ENCODE data around the gene SCTR. TPM values are rescaled to one million over a fixed set of nuclear protein-coding genes. Genes with fewer than 3 reads are reported as not detected.

Gene SCTR
- total and polyA plus RNA-seq, 2 of the 13 experiments (the other 11 are each of a cell fraction or from before 2014, with no cell fraction given), result not detected

- no peak for TF ChIP-seq SP1 (IDR thresholded peaks at IDR 0.05)
- no peak for TF ChIP-seq SP1 (CRISPR knock-in tag; IDR thresholded peaks at IDR 0.05)
- TF ChIP-seq PLRG1 (conservative IDR thresholded peaks at IDR 0.05), result no peak
- no peak for TF ChIP-seq ZBTB14 (CRISPR knock-in tag; IDR thresholded peaks at IDR 0.05)
- 0 out of 2 replicates have a peak, but pooled peaks have one; percentile 17 for TF ChIP-seq ZNF564 (CRISPR knock-in tag; IDR thresholded peaks at IDR 0.05)
- peak; percentile 9 for TF ChIP-seq ZMAT3 (CRISPR knock-in tag; conservative IDR thresholded peaks at IDR 0.05)
- no peak for TF ChIP-seq ZNF10 (CRISPR knock-in tag; IDR thresholded peaks at IDR 0.05; ENCODE audit: borderline replicate concordance, low read depth)
- peak; percentile 41 for TF ChIP-seq XRCC5 (optimal IDR thresholded peaks at IDR 0.05; ENCODE audit: low read length)
- TF ChIP-seq HES4 (CRISPR knock-in tag; IDR thresholded peaks at IDR 0.05; ENCODE audit: borderline replicate concordance), result peak; percentile 89
- TF ChIP-seq, protein P1, sequence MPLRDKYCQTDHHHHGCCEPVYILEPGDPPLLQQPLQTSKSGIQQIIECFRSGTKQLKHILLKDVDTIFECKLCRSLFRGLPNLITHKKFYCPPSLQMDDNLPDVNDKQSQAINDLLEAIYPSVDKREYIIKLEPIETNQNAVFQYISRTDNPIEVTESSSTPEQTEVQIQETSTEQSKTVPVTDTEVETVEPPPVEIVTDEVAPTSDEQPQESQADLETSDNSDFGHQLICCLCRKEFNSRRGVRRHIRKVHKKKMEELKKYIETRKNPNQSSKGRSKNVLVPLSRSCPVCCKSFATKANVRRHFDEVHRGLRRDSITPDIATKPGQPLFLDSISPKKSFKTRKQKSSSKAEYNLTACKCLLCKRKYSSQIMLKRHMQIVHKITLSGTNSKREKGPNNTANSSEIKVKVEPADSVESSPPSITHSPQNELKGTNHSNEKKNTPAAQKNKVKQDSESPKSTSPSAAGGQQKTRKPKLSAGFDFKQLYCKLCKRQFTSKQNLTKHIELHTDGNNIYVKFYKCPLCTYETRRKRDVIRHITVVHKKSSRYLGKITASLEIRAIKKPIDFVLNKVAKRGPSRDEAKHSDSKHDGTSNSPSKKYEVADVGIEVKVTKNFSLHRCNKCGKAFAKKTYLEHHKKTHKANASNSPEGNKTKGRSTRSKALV (CRISPR knock-in tag; IDR thresholded peaks at IDR 0.05), result peak; percentile 57; the same call in 1 of the 2 replicates
- peak; percentile 38 for TF ChIP-seq IKZF4 (CRISPR knock-in tag; IDR thresholded peaks at IDR 0.05; ENCODE audit: borderline replicate concordance, low read depth, not compliant biosample characterization)
- peak; percentile 71; the same call in 1 of the 2 replicates for TF ChIP-seq ZNF709 (CRISPR knock-in tag; IDR thresholded peaks at IDR 0.05)
- TF ChIP-seq BORCS8-MEF2B (CRISPR knock-in tag; IDR thresholded peaks at IDR 0.05), result peak; percentile 72; the same call in 1 of the 2 replicates
- peak; percentile 43; the same call in 1 of the 2 replicates for TF ChIP-seq SP5 (CRISPR knock-in tag; IDR thresholded peaks at IDR 0.05; ENCODE audit: borderline replicate concordance, low read depth)
- TF ChIP-seq, protein P2, sequence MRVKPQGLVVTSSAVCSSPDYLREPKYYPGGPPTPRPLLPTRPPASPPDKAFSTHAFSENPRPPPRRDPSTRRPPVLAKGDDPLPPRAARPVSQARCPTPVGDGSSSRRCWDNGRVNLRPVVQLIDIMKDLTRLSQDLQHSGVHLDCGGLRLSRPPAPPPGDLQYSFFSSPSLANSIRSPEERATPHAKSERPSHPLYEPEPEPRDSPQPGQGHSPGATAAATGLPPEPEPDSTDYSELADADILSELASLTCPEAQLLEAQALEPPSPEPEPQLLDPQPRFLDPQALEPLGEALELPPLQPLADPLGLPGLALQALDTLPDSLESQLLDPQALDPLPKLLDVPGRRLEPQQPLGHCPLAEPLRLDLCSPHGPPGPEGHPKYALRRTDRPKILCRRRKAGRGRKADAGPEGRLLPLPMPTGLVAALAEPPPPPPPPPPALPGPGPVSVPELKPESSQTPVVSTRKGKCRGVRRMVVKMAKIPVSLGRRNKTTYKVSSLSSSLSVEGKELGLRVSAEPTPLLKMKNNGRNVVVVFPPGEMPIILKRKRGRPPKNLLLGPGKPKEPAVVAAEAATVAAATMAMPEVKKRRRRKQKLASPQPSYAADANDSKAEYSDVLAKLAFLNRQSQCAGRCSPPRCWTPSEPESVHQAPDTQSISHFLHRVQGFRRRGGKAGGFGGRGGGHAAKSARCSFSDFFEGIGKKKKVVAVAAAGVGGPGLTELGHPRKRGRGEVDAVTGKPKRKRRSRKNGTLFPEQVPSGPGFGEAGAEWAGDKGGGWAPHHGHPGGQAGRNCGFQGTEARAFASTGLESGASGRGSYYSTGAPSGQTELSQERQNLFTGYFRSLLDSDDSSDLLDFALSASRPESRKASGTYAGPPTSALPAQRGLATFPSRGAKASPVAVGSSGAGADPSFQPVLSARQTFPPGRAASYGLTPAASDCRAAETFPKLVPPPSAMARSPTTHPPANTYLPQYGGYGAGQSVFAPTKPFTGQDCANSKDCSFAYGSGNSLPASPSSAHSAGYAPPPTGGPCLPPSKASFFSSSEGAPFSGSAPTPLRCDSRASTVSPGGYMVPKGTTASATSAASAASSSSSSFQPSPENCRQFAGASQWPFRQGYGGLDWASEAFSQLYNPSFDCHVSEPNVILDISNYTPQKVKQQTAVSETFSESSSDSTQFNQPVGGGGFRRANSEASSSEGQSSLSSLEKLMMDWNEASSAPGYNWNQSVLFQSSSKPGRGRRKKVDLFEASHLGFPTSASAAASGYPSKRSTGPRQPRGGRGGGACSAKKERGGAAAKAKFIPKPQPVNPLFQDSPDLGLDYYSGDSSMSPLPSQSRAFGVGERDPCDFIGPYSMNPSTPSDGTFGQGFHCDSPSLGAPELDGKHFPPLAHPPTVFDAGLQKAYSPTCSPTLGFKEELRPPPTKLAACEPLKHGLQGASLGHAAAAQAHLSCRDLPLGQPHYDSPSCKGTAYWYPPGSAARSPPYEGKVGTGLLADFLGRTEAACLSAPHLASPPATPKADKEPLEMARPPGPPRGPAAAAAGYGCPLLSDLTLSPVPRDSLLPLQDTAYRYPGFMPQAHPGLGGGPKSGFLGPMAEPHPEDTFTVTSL (CRISPR knock-in tag; IDR thresholded peaks at IDR 0.05; ENCODE audit: borderline replicate concordance), result peak; percentile 57; the same call in 1 of the 2 replicates
- peak; percentile 82 for TF ChIP-seq HDAC2 (CRISPR knock-in tag; IDR thresholded peaks at IDR 0.05)
- peak; percentile 55; the same call in 1 of the 2 replicates for TF ChIP-seq SRF (IDR thresholded peaks at IDR 0.05; ENCODE audit: low read depth, low read length)
- no peak for TF ChIP-seq HOXA9 (CRISPR knock-in tag; IDR thresholded peaks at IDR 0.05; ENCODE audit: borderline replicate concordance)
- TF ChIP-seq TGIF2 (CRISPR knock-in tag; IDR thresholded peaks at IDR 0.05), result peak; percentile 52; the same call in 1 of the 2 replicates
Measured at GRCh38 chr2:119487434-119488244, 36.6 kb downstream of the SCTR start (continued).
